ENCODE data around the gene NEDD8. TPM values are rescaled to one million over a fixed set of nuclear protein-coding genes. Genes with fewer than 3 reads are reported as not detected.

Gene NEDD8
- total RNA-seq, 1 experiment from 2014 or later = 330 TPM

- H3K4me1 ChIP-seq (ENCODE audit: insufficient read depth, low read length) = no peaks in the 10 kb centered on the region
Observed at GRCh38 chr14:24178399-24179178, 53.6 kb downstream of the NEDD8 start.

GRCh38 chr14:24177891-24178290, 54.3 kb downstream of the NEDD8 start:
- no peaks in the 10 kb centered on the region for H3K4me1 ChIP-seq (ENCODE audit: insufficient read depth, low read length)
- no peak overlapping the region for H2AFZ ChIP-seq (ENCODE audit: low read length)
- POLR2A ChIA-PET (ENCODE audit: unreplicated experiment) = no interaction called here
- H3K9ac ChIP-seq (ENCODE audit: low read length) = no peak overlapping the region
- no peaks in the 10 kb centered on the region for H3K9me3 ChIP-seq (ENCODE audit: low read length)
- H3K4me2 ChIP-seq (ENCODE audit: low read length) = no peak overlapping the region
- DNase-seq (no peak), ATAC-seq (no peak)
- CTCF ChIA-PET = no interaction called here
- no peak overlapping the region for H3K27ac ChIP-seq (ENCODE audit: low read length)
- no peaks in the 10 kb centered on the region for H3K9me2 ChIP-seq (replicated peaks; ENCODE audit: low read length)
- TF ChIP-seq EZH2phosphoT487 (IDR thresholded peaks at IDR 0.05; ENCODE audit: borderline replicate concordance, low read length) (no peak), EZH2 (IDR thresholded peaks at IDR 0.05; ENCODE audit: low read length, unreplicated experiment) (no peak), CTCF (conservative IDR thresholded peaks at IDR 0.05; ENCODE audit: low read depth, low read length) (no peak)
- H3K79me2 ChIP-seq (ENCODE audit: low read length) = no peaks in the 10 kb centered on the region
- no TSS peak for BruUV-seq (replicated peaks)
- intact Hi-C loops (cut with micrococcal nuclease) = no loop called here
- H3K27me3 ChIP-seq (ENCODE audit: low read length) = no peaks in the 10 kb centered on the region
- no peaks in the 10 kb centered on the region for H4K20me1 ChIP-seq (ENCODE audit: low read length)
- H3F3A ChIP-seq (ENCODE audit: low read length, unreplicated experiment) = no peaks in the 10 kb centered on the region
- no peak overlapping the region for H3K4me3 ChIP-seq (ENCODE audit: low read length)
- peaks cover 26% of the 10 kb centered on the region; the same call in 1 of the 2 replicates for H3K36me3 ChIP-seq (ENCODE audit: low read depth, low read length)

More at GRCh38 chr14:24178399-24179178, 53.6 kb downstream of the NEDD8 start:
- Histone ChIP-seq H4K20me1 (ENCODE audit: low read length) (no peaks in the 10 kb centered on the region), H3F3A (ENCODE audit: low read length, unreplicated experiment) (no peaks in the 10 kb centered on the region), H3K4me3 (ENCODE audit: low read length) (no peak overlapping the region), H3K79me2 (ENCODE audit: low read length) (no peaks in the 10 kb centered on the region), H2AFZ (ENCODE audit: low read length) (no peak overlapping the region), H3K9me2 (replicated peaks; ENCODE audit: low read length) (no peaks in the 10 kb centered on the region), H3K27ac (ENCODE audit: low read length) (no peak overlapping the region), H3K27me3 (ENCODE audit: low read length) (no peaks in the 10 kb centered on the region), H3K9ac (ENCODE audit: low read length) (no peak overlapping the region), H3K36me3 (ENCODE audit: low read depth, low read length) (peaks cover 27% of the 10 kb centered on the region; the same call in 1 of the 2 replicates), H3K9me3 (ENCODE audit: low read length) (no peaks in the 10 kb centered on the region), H3K4me2 (ENCODE audit: low read length) (no peak overlapping the region)
- ATAC-seq (no peak), DNase-seq (no peak)
- no TSS peak for BruUV-seq (replicated peaks)
- POLR2A ChIA-PET (ENCODE audit: unreplicated experiment) = no interaction called here
- intact Hi-C loops (cut with micrococcal nuclease) = no loop called here
- TF ChIP-seq EZH2 (IDR thresholded peaks at IDR 0.05; ENCODE audit: low read length, unreplicated experiment) (no peak), CTCF (conservative IDR thresholded peaks at IDR 0.05; ENCODE audit: low read depth, low read length) (no peak), EZH2phosphoT487 (IDR thresholded peaks at IDR 0.05; ENCODE audit: borderline replicate concordance, low read length) (no peak)
- CTCF ChIA-PET = no interaction called here
